Peyer's patch (tissue), 4 donors: ENCODE data around the gene TM9SF4. TPM values are rescaled to one million over a fixed set of nuclear protein-coding genes. Genes with fewer than 3 reads are reported as not detected.

Experiments
- DNase-seq, 3 donors: peaks; one replicate each; pipeline ENCODE4 v3.0.0-alpha.2; 2017 to 2019
- H3K27ac ChIP-seq, 4 donors: fragments of 200-600 bp; sonication (generic); one replicate each; pipeline ENCODE4 v1.5.1; 2016 to 2019
- H3K27me3 ChIP-seq, 2 donors: fragments of 200-600 bp; sonication (generic); one replicate each; pipeline ENCODE4 v1.5.1; 2019
- H3K36me3 ChIP-seq, 3 donors: fragments of 200-600 bp; sonication (generic); one replicate each; pipeline ENCODE4 v1.5.1; 2016 to 2019
- H3K4me1 ChIP-seq, 4 donors: fragments of 200-600 bp; sonication (generic); one replicate each; pipeline ENCODE4 v1.5.1; 2016 to 2019
- H3K4me3 ChIP-seq, 4 donors: fragments of 200-600 bp; sonication (generic); 1 replicate in 3 of 4; 2 replicates in 1 of 4; pipeline ENCODE4 v1.5.1; 2016 to 2019; ENCODE audit warnings: mild to moderate bottlenecking in 1 of 4
- H3K9me3 ChIP-seq, 4 donors: fragments of 200-600 bp; sonication (generic); one replicate each; pipeline ENCODE4 v1.5.1; 2016 to 2019; ENCODE audit warnings: mild to moderate bottlenecking in 1 of 4
- CTCF ChIP-seq, 6 experiments: fragments of 450-650 bp in 4 of 6; fragments of 200-600 bp in 2 of 6; sonication (generic) in 1 of 6; IDR thresholded peaks; one replicate each; pipeline ENCODE4 v1.5.1; 2017 to 2019; ENCODE audit warnings: antibody characterized with exemption in 6 of 6, mild to moderate bottlenecking in 3 of 6, moderate library complexity in 1 of 6
- POLR2A ChIP-seq, 2 donors: fragments of 450-650 bp; IDR thresholded peaks; one replicate each; pipeline ENCODE4 v1.5.1; 2017; ENCODE audit warnings: antibody characterized with exemption in 2 of 2, mild to moderate bottlenecking in 2 of 2, moderate library complexity in 2 of 2
- total RNA-seq, 4 donors: library from RNA; depleted of rRNA; stranded (reverse); fragments of >200 nt; gene quantifications; one replicate each; pipeline ENCODE4 v1.1.0, GENCODE V29; 2016

The TM9SF4 gene
- total RNA-seq, 4 donors from 2014 or later = 28.9 to 59.5 (median 45.5) TPM

DNA sequence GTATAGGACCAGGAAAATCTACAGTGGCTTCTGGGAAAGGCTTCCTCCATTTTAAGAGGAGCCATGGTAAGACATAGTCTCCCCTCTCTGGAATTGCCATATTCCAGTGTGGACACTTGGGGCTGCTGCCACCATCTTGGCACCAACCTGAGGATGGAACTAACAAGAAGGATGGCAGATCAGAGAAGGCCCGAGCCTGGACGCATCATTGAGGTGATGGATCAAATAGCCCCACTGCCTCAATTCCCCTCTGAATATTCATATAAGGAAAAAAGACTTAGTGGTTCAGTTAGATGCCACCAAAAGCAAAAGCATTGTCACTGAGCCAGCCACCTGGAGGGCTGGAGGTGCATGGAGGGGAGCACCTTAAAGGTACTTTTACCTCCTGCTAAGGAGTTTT, 72.1 kb downstream of the TM9SF4 start:
- no peak overlapping the region for H3K4me3 ChIP-seq
- no peaks in the 10 kb centered on the region for H3K27me3 ChIP-seq
- peak in 1 of 3 donors; percentile 29 for DNase-seq
- H3K36me3 ChIP-seq = no peaks in the 10 kb centered on the region
- no peak for TF ChIP-seq POLR2A (IDR thresholded peaks at IDR 0.05)
- no peak for TF ChIP-seq CTCF (IDR thresholded peaks at IDR 0.05)
- no peaks in the 10 kb centered on the region for H3K9me3 ChIP-seq
- peak overlapping the region in 3 of 4 donors; percentile 16 to 92 (median 79) for H3K27ac ChIP-seq
- no peaks in the 10 kb centered on the region for H3K4me1 ChIP-seq

DNA sequence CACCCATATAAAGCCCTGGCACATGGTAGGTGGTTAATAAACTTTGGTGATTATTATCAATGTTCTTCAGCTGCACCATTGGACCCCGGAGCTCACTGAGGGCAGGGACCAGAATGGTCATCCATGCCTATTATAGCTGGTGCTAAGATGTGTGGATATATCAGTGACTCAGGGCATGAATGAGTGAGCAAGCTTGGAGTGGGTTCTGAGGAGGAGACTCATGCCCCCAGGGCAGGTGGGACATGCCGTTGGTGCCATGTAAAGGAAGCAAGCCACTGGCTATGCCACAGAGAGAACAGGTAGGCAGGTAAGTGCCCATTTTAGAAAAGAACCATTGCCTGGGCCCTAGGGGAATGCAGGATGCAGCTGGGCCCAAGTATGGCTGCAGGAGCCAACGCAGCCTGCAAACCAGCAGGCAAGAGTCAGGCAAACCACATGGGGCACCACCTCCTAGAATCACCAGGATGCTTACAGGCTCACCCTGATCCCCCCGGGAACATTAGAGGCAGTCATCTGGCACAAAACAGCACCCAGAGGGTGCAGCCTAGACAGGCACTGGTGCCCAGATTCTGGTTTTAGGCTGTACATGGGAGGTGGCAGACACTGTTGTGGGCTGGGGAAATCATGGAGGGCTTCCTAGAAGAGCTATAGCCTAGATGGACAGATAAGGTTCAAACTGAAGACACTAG, 74.6 kb downstream of the TM9SF4 start:
- peaks cover 0 to 10% (median 0%) of the 10 kb centered on the region in 4 donors for H3K4me1 ChIP-seq
- no peak for TF ChIP-seq CTCF (IDR thresholded peaks at IDR 0.05)
- no peak for TF ChIP-seq POLR2A (IDR thresholded peaks at IDR 0.05)
- H3K4me3 ChIP-seq = no peak overlapping the region
- peak in 1 of 3 donors; percentile 42 for DNase-seq
- peak overlapping the region in 1 of 4 donors; percentile 92 for H3K27ac ChIP-seq
- no peaks in the 10 kb centered on the region for H3K27me3 ChIP-seq
- H3K9me3 ChIP-seq = no peaks in the 10 kb centered on the region
- H3K36me3 ChIP-seq = no peaks in the 10 kb centered on the region

DNA sequence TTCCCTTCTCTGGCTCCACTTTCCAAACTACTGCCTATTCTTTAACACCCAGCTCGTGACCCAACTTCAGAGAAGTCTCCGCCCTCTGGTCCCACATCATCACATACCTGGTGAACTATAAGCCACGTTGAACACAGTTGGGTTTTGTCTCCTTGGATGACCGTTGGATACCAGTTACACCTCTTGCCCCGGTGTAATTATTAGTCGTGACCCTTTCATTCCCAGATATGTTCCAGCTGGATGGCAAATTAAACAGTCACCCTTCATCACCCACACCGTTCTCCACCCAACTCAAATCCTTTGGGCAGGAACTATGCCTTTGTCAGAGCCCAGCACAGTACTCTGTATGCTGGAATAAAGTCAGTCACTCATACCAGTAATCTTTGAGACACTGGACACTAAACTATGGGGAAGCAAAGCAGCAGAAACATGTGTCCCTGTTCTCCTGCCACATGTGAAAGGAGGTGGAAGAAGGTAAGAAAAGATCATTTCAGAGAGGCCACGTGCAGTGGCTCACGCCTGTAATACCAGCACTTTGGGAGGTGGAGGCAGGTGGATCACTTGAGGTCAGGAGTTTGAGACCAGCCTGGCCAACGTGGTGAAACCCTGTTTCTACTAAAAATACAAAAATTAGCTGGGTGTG, 75.6 kb downstream of the TM9SF4 start:
- Histone ChIP-seq H3K27me3 (no peaks in the 10 kb centered on the region), H3K4me3 (no peak overlapping the region), H3K36me3 (no peaks in the 10 kb centered on the region), H3K9me3 (no peaks in the 10 kb centered on the region), H3K4me1 (peaks cover 0 to 20% (median 3%) of the 10 kb centered on the region in 4 donors), H3K27ac (no peak overlapping the region)
- peak in 1 of 3 donors; percentile 18 for DNase-seq
- TF ChIP-seq POLR2A (IDR thresholded peaks at IDR 0.05) (no peak), CTCF (IDR thresholded peaks at IDR 0.05) (no peak)

GRCh38 chr20:32186506-32186905, 77.0 kb downstream of the TM9SF4 start:
- no peaks in the 10 kb centered on the region for H3K36me3 ChIP-seq
- no peaks in the 10 kb centered on the region for H3K9me3 ChIP-seq
- peaks cover 0 to 26% (median 6%) of the 10 kb centered on the region in 4 donors for H3K4me1 ChIP-seq
- no peaks in the 10 kb centered on the region for H3K27me3 ChIP-seq
- no peak for DNase-seq
- TF ChIP-seq CTCF (IDR thresholded peaks at IDR 0.05) (no peak), POLR2A (IDR thresholded peaks at IDR 0.05) (no peak)
- no peak overlapping the region for H3K27ac ChIP-seq
- no peak overlapping the region for H3K4me3 ChIP-seq

DNA sequence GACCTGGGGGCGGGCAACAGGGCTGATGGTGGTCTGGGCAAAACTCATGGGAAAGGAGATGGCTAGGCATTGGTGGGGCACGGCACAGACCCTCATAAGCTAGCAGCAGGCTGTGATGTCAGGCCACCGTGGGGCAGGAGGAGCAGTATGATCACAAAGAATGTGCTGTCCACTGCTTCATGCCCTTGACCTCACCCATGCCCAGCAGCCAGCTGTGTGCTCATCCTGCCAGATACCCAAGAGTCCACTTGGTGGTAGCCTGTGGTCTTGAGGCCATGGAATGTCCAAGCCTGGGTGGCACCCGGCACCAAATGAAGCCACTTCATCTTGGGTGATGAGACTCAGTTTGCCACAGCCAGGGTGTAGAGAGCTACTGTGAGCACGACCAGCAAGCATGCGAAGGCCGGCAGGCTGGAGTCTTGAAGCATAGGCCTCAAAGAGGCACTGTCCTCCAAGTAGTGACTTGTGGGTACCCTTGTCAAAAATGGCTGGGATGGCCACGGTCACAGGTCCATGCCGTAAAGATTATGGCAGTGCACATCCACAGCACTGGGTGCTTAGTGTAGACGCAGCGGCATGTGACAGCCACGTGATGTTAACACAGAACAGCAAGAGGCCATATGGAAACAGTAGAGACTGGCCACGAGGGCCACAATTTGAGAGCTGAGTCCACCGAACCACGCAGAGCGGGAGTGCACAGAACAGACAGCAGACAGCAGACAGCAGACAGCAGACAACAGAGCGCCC, 79.0 kb downstream of the TM9SF4 start:
- H3K9me3 ChIP-seq = no peaks in the 10 kb centered on the region
- H3K4me3 ChIP-seq = no peak overlapping the region
- no peak for DNase-seq
- H3K27me3 ChIP-seq = no peaks in the 10 kb centered on the region
- H3K36me3 ChIP-seq = no peaks in the 10 kb centered on the region
- no peak overlapping the region for H3K27ac ChIP-seq
- TF ChIP-seq POLR2A (IDR thresholded peaks at IDR 0.05) = no peak
- no peak for TF ChIP-seq CTCF (IDR thresholded peaks at IDR 0.05)
- peaks cover 0 to 36% (median 6%) of the 10 kb centered on the region in 4 donors for H3K4me1 ChIP-seq
